Measurements from ENCODE around the gene HES4. TPM values are rescaled to one million over a fixed set of nuclear protein-coding genes. Genes with fewer than 3 reads are reported as not detected.

Gene HES4
- polyA plus RNA-seq, 1 experiment, result 10.8 TPM

GRCh38 chr1:956636-957035 lies 43.3 kb downstream of the HES4 start:
- Histone ChIP-seq H3K36me3 (ENCODE audit: control insufficient read depth, insufficient read depth, low read length) (peaks cover 39% of the 10 kb centered on the region), H3K4me3 (ENCODE audit: low read depth, low read length) (no peak overlapping the region), H3K27me3 (ENCODE audit: control insufficient read depth, insufficient read depth, low read length) (no peaks in the 10 kb centered on the region; the same call in 1 of the 2 replicates)
- CTCF ChIA-PET, result no interaction called here
- TF ChIP-seq CTCF (IDR thresholded peaks at IDR 0.05; ENCODE audit: insufficient read depth, low read depth, low read length), result no peak
- DNase-seq (ENCODE audit: low read depth), result no peak
- POLR2A ChIA-PET, result no interaction called here

GRCh38 chr1:955474-955873 lies 44.4 kb downstream of the HES4 start:
- DNase-seq (ENCODE audit: low read depth), result no peak
- Histone ChIP-seq H3K27me3 (ENCODE audit: control insufficient read depth, insufficient read depth, low read length) (no peaks in the 10 kb centered on the region; the same call in 1 of the 2 replicates), H3K4me3 (ENCODE audit: low read depth, low read length) (no peak overlapping the region), H3K36me3 (ENCODE audit: control insufficient read depth, insufficient read depth, low read length) (peaks cover 47% of the 10 kb centered on the region)
- ChIA-PET CTCF (no interaction called here), POLR2A (no interaction called here)
- TF ChIP-seq CTCF (IDR thresholded peaks at IDR 0.05; ENCODE audit: insufficient read depth, low read depth, low read length), result no peak

- no peak for TF ChIP-seq CTCF (IDR thresholded peaks at IDR 0.05; ENCODE audit: insufficient read depth, low read depth, low read length)
- Histone ChIP-seq H3K4me3 (ENCODE audit: low read depth, low read length) (no peak overlapping the region), H3K27me3 (ENCODE audit: control insufficient read depth, insufficient read depth, low read length) (no peaks in the 10 kb centered on the region; the same call in 1 of the 2 replicates), H3K36me3 (ENCODE audit: control insufficient read depth, insufficient read depth, low read length) (peaks cover 52% of the 10 kb centered on the region)
- DNase-seq (ENCODE audit: low read depth), result no peak
- ChIA-PET POLR2A (no interaction called here), CTCF (no interaction called here)
Measured at GRCh38 chr1:954927-955326, 45.0 kb downstream of the HES4 start.

- no peak for DNase-seq (ENCODE audit: low read depth)
Measured at GRCh38 chr1:953524-954320, 46.2 kb downstream of the HES4 start.

More at GRCh38 chr1:953524-954320, 46.2 kb downstream of the HES4 start:
- H3K27me3 ChIP-seq (ENCODE audit: control insufficient read depth, insufficient read depth, low read length), result no peaks in the 10 kb centered on the region; the same call in 1 of the 2 replicates
- H3K36me3 ChIP-seq (ENCODE audit: control insufficient read depth, insufficient read depth, low read length), result peaks cover 61% of the 10 kb centered on the region
- no peak overlapping the region for H3K4me3 ChIP-seq (ENCODE audit: low read depth, low read length)
- no peak for TF ChIP-seq CTCF (IDR thresholded peaks at IDR 0.05; ENCODE audit: insufficient read depth, low read depth, low read length)
- POLR2A ChIA-PET, result no interaction called here
- CTCF ChIA-PET, result interaction anchor here (1.1 kb wide), 1 partner anchor 23 kb away, joined by 4 read pairs; no protein-coding TSS in a partner anchor

All from BJ (cell line).